H9 (cell line): ENCODE data around the gene HSPA4. TPM values are rescaled to one million over a fixed set of nuclear protein-coding genes. Genes with fewer than 3 reads are reported as not detected.

Source experiments
- DNase-seq: peaks from one replicate; pipeline ENCODE4 v3.0.0-alpha.2; 2017
- H2AFZ ChIP-seq: one replicate; pipeline ENCODE4 v1.6.1; 2013; ENCODE audit warnings: mild to moderate bottlenecking, low read length, control low read depth, moderate library complexity
- H2AK5ac ChIP-seq: 2 replicates; pipeline ENCODE4 v1.6.1; 2013; ENCODE audit warnings: low read length, control low read depth, mixed read lengths; ENCODE audit not compliant: insufficient read length
- H2BK120ac ChIP-seq: one replicate; pipeline ENCODE4 v1.6.1; 2013; ENCODE audit warnings: low read depth, mild to moderate bottlenecking, low read length, control low read depth, inconsistent platforms; ENCODE audit not compliant: poor library complexity, severe bottlenecking
- H2BK12ac ChIP-seq: 2 replicates; pipeline ENCODE4 v1.6.1; 2013; ENCODE audit warnings: low read length, control low read depth, mixed read lengths, low read depth; ENCODE audit not compliant: insufficient read length
- H2BK15ac ChIP-seq: 2 replicates; pipeline ENCODE4 v1.6.1; 2013; ENCODE audit warnings: low read depth, low read length, control low read depth
- H2BK20ac ChIP-seq: one replicate; pipeline ENCODE4 v1.6.1; 2013; ENCODE audit warnings: low read depth, mild to moderate bottlenecking, low read length, control low read depth, inconsistent platforms; ENCODE audit not compliant: poor library complexity, severe bottlenecking
- H2BK5ac ChIP-seq: 2 replicates; pipeline ENCODE4 v1.6.1; 2013; ENCODE audit warnings: low read length, control low read depth, mixed read lengths; ENCODE audit not compliant: insufficient read length
- H3K14ac ChIP-seq: 2 replicates; pipeline ENCODE4 v1.6.1; 2013; ENCODE audit warnings: low read length, control low read depth; ENCODE audit not compliant: insufficient read depth
- H3K18ac ChIP-seq: 2 replicates; pipeline ENCODE4 v1.6.1; 2013; ENCODE audit warnings: low read depth, mild to moderate bottlenecking, mixed read lengths, low read length, control low read depth; ENCODE audit not compliant: insufficient read length
- H3K23ac ChIP-seq: 2 replicates; pipeline ENCODE4 v1.6.1; 2013; ENCODE audit warnings: low read length, control low read depth, mixed read lengths, low read depth; ENCODE audit not compliant: insufficient read length
- H3K23me2 ChIP-seq: 2 replicates; pipeline ENCODE4 v1.6.1; 2013; ENCODE audit warnings: low read depth, mild to moderate bottlenecking, mixed read lengths, low read length, control low read depth; ENCODE audit not compliant: insufficient read length, poor library complexity, severe bottlenecking
- H3K27ac ChIP-seq: 2 replicates; pipeline ENCODE4 v1.5.1; 2013; ENCODE audit warnings: low read length, control low read depth, mixed read lengths, low read depth; ENCODE audit not compliant: insufficient read length
- H3K27me3 ChIP-seq: 2 replicates; pipeline ENCODE4 v1.6.1; 2013; ENCODE audit warnings: low read length, control low read depth, inconsistent platforms; ENCODE audit not compliant: insufficient read depth
- H3K4ac ChIP-seq: 2 replicates; pipeline ENCODE4 v1.6.1; 2013; ENCODE audit warnings: low read depth, mild to moderate bottlenecking, control low read depth, inconsistent platforms, low read length, moderate library complexity
- H3K4me1 ChIP-seq: 2 replicates; pipeline ENCODE4 v1.6.1; 2013; ENCODE audit warnings: low read length, control low read depth, inconsistent platforms; ENCODE audit not compliant: insufficient read depth
- H3K4me2 ChIP-seq: 2 replicates; pipeline ENCODE4 v1.6.1; 2013; ENCODE audit warnings: low read length, control low read depth, mixed read lengths; ENCODE audit not compliant: insufficient read length, insufficient read depth
- H3K56ac ChIP-seq: 2 replicates; pipeline ENCODE4 v1.6.1; 2013; ENCODE audit warnings: low read depth, mild to moderate bottlenecking, mixed read lengths, low read length, control low read depth; ENCODE audit not compliant: insufficient read length
- H3K79me1 ChIP-seq: 2 replicates; pipeline ENCODE4 v1.6.1; 2013; ENCODE audit warnings: low read depth, mild to moderate bottlenecking, moderate library complexity, low read length, control low read depth, inconsistent platforms; ENCODE audit not compliant: insufficient read depth, poor library complexity, severe bottlenecking
- H3K79me2 ChIP-seq: 2 replicates; pipeline ENCODE4 v1.6.1; 2013; ENCODE audit warnings: low read length, control low read depth, inconsistent platforms; ENCODE audit not compliant: insufficient read depth
- H3K9ac ChIP-seq: 2 replicates; pipeline ENCODE4 v1.6.1; 2013; ENCODE audit warnings: low read length, control low read depth, mixed read lengths; ENCODE audit not compliant: insufficient read length; ENCODE audit errors: extremely low read depth
- H3K9me3 ChIP-seq: one replicate; pipeline ENCODE4 v1.6.1; 2013; ENCODE audit warnings: low read depth, low read length, inconsistent platforms; ENCODE audit not compliant: control insufficient read depth
- H3T11ph ChIP-seq: one replicate; pipeline ENCODE4 v1.6.1; 2013; ENCODE audit warnings: mild to moderate bottlenecking, low read length, control low read depth, inconsistent platforms
- H4K20me1 ChIP-seq: one replicate; pipeline ENCODE4 v1.6.1; 2013; ENCODE audit not compliant: control insufficient read depth, insufficient read length, insufficient read depth
- H4K5ac ChIP-seq: 2 replicates; pipeline ENCODE4 v1.6.1; 2013; ENCODE audit warnings: low read depth, mild to moderate bottlenecking, mixed read lengths, low read length, control low read depth; ENCODE audit not compliant: insufficient read length
- H4K8ac ChIP-seq: replicated peaks from 2 replicates; pipeline ENCODE4 v1.6.1; 2013; ENCODE audit warnings: low read length, control low read depth, mixed read lengths, low read depth; ENCODE audit not compliant: insufficient read length
- H4K91ac ChIP-seq: 2 replicates; pipeline ENCODE4 v1.6.1; 2013; ENCODE audit warnings: low read depth, mild to moderate bottlenecking, moderate library complexity, mixed read lengths, low read length, control low read depth; ENCODE audit not compliant: insufficient read length
- H3K27ac Mint-ChIP-seq, 3 experiments: 2 replicates in 2 of 3; 3 replicates in 1 of 3; pipeline ENCODE4 v1.8.0; 2020 to 2021; ENCODE audit warnings: mixed read lengths in 3 of 3, mild to moderate bottlenecking in 1 of 3, moderate library complexity in 1 of 3
- H3K27me3 Mint-ChIP-seq: 2 replicates; pipeline ENCODE4 v1.8.0; 2021; ENCODE audit warnings: low read depth, mild to moderate bottlenecking, moderate library complexity, mixed read lengths
- H3K36me3 Mint-ChIP-seq, 3 experiments: 2 replicates in 2 of 3; 3 replicates in 1 of 3; pipeline ENCODE4 v1.8.0; 2020 to 2021; ENCODE audit warnings: low read depth in 3 of 3, mixed read lengths in 3 of 3; ENCODE audit not compliant: insufficient read depth in 1 of 3
- H3K4me1 Mint-ChIP-seq, 2 experiments: 2 replicates each; pipeline ENCODE4 v1.8.0; 2020; ENCODE audit warnings: mixed read lengths in 2 of 2
- H3K4me3 Mint-ChIP-seq, 2 experiments: 2 replicates in 1 of 2; 3 replicates in 1 of 2; pipeline ENCODE4 v1.8.0; 2020 to 2021; ENCODE audit warnings: mild to moderate bottlenecking in 2 of 2, mixed read lengths in 2 of 2, moderate library complexity in 1 of 2
- H3K9me3 Mint-ChIP-seq, 2 experiments: 2 replicates in 1 of 2; 3 replicates in 1 of 2; pipeline ENCODE4 v1.8.0; 2020; ENCODE audit warnings: mild to moderate bottlenecking in 2 of 2, mixed read lengths in 2 of 2, moderate library complexity in 1 of 2
- CTCF ChIP-seq: fragments of 200-600 bp; sonication (generic); conservative IDR thresholded peaks from 3 replicates; pipeline ENCODE4 v1.8.0; 2021; ENCODE audit warnings: antibody characterized with exemption, mild to moderate bottlenecking
- WGBS: extraction: QIAGEN DNeasy Blood & Tissue Kit; methylation state at CpG from one replicate; pipeline ENCODE4 v1.1.7; 2013; ENCODE audit warnings: missing lambda C conversion rate, low lambda C conversion rate, mixed read lengths; ENCODE audit not compliant: insufficient read length; ENCODE audit errors: extremely low coverage; 5-methylcytosine and 5-hydroxymethylcytosine counted together
- total RNA-seq: library from RNA; stranded (reverse); gene quantifications from 2 replicates; pipeline ENCODE4 v1.2.1, GENCODE V29; 2021

Gene HSPA4
- total RNA-seq, 1 experiment from 2014 or later, result 293 TPM

- Histone ChIP-seq H3K79me1 (peaks cover 22% of the 10 kb centered on the region), H4K91ac (no peak overlapping the region), H2AFZ (no peak overlapping the region), H2BK15ac (no peak overlapping the region), H3K23me2 (peaks cover 2% of the 10 kb centered on the region), H3K23ac (no peak overlapping the region), H3K18ac (no peak overlapping the region), H3K14ac (no peak overlapping the region), H3K4ac (no peak overlapping the region), H2BK120ac (no peak overlapping the region), H2BK20ac (no peak overlapping the region), H2BK5ac (no peak overlapping the region), H3K9ac (no peak overlapping the region), H3K27me3 (no peaks in the 10 kb centered on the region), H2BK12ac (no peak overlapping the region), H3K56ac (no peak overlapping the region), H3K4me1 (no peaks in the 10 kb centered on the region), H4K8ac (no peak overlapping the region), H3K9me3 (no peaks in the 10 kb centered on the region), H3K79me2 (peaks cover 15% of the 10 kb centered on the region; the same call in 1 of the 2 replicates), H3K4me2 (no peak overlapping the region), H3T11ph (no peak overlapping the region), H3K27ac (no peak overlapping the region), H4K20me1 (no peaks in the 10 kb centered on the region), H4K5ac (no peak overlapping the region), H2AK5ac (no peak overlapping the region)
- peaks cover 41 to 77% (median 69%) of the 10 kb centered on the region in 3 experiments; a peak in 6 of 7 replicates for H3K36me3 Mint-ChIP-seq
- WGBS, result no CpG with 5 or more reads among the region's 4 CpGs
- TF ChIP-seq CTCF, result no peak
- DNase-seq, result no peak
- H3K9me3 Mint-ChIP-seq, result no peaks in the 10 kb centered on the region
- no peaks in the 10 kb centered on the region for H3K27me3 Mint-ChIP-seq
- H3K4me3 Mint-ChIP-seq, result no peak overlapping the region
- H3K27ac Mint-ChIP-seq, result peak overlapping the region in 1 of 3 experiments; percentile 70; a peak in 1 of 7 replicates
- peaks cover 11% of the 10 kb centered on the region in 2 experiments for H3K4me1 Mint-ChIP-seq
Measured at GRCh38 chr5:133082128-133082527, 30.3 kb downstream of the HSPA4 start.
